HCT116 (cell line): ENCODE data around the gene LRRC2. TPM values are rescaled to one million over a fixed set of nuclear protein-coding genes. Genes with fewer than 3 reads are reported as not detected.

Experiments
- ATAC-seq: fragments of 200-7000 bp; cut with Tn5 transposase; 2 replicates; pipeline ENCODE4 v1.9.1; 2020; ENCODE audit warnings: mild to moderate bottlenecking, moderate library complexity
- BruUV-seq: library from RNA; stranded (reverse); fragments of 400-500 nt; replicated peaks from 2 replicates; lab custom pipeline; 2021; lab: Mats Ljungman, UMichigan
- CTCF ChIA-PET: fragments of 300-600 bp; sonication (Branson Sonifier 250); formaldehyde crosslinking; loops from one replicate; lab custom pipeline; 2021; ENCODE audit warnings: antibody characterized with exemption; lab: Charles Lee
- POLR2A ChIA-PET: fragments of 300-600, 350-600 bp; sonication (Branson Sonifier 250); formaldehyde crosslinking; loops from one replicate; lab custom pipeline; 2021; ENCODE audit warnings: antibody characterized with exemption; lab: Charles Lee
- RAD21 ChIA-PET, 2 experiments: fragments of 300-600 bp; sonication (Branson Sonifier 250); formaldehyde crosslinking; loops; one replicate each; lab custom pipeline; 2023; ENCODE audit warnings: low total read pairs in 2 of 2; ENCODE audit not compliant: uncharacterized antibody in 2 of 2, unreplicated experiment in 2 of 2, low non-redundant PET in 1 of 2; lab: Charles Lee
- DNase-seq: peaks from one replicate; pipeline ENCODE4 v3.0.0-alpha.2; 2010; ENCODE audit warnings: low read depth, low spot score
- H2AFZ ChIP-seq: fragments of 200-600 bp; shearing (Covaris generic), sonication (generic); 2 replicates; pipeline ENCODE4 v1.6.1; 2017; ENCODE audit warnings: low read depth, mixed run types, mixed read lengths, antibody characterized with exemption, low read length; ENCODE audit not compliant: poor library complexity, severe bottlenecking
- H3K27ac ChIP-seq: 2 replicates; pipeline ENCODE4 v1.5.1; 2012; ENCODE audit warnings: low read depth, low read length
- H3K27me3 ChIP-seq: fragments of 200-600 bp; sonication (generic); 2 replicates; pipeline ENCODE4 v1.6.1; 2016; ENCODE audit warnings: mixed run types, low read length, mixed read lengths; ENCODE audit not compliant: insufficient read depth
- H3K36me3 ChIP-seq, 2 experiments: fragments of 200-500 bp in 1 of 2; fragments of 200-600 bp in 1 of 2; sonication (Bioruptor generic) in 1 of 2; sonication (generic) in 1 of 2; 2 replicates each; pipeline versions ENCODE4 v1.5.1 to v1.6.1; 2014 to 2016; ENCODE audit warnings: low read length in 2 of 2, inconsistent platforms in 1 of 2, mixed read lengths in 1 of 2, mixed run types in 1 of 2; ENCODE audit not compliant: insufficient read depth in 2 of 2, control insufficient read depth in 1 of 2
- H3K4me1 ChIP-seq, 2 experiments: fragments of 200-600 bp in 1 of 2; sonication (generic) in 1 of 2; 2 replicates each; pipeline versions ENCODE4 v1.5.1 to v1.6.1; 2012 to 2017; ENCODE audit warnings: low read length in 2 of 2, inconsistent platforms in 1 of 2, mild to moderate bottlenecking in 1 of 2, mixed read lengths in 1 of 2, mixed run types in 1 of 2, moderate library complexity in 1 of 2; ENCODE audit not compliant: insufficient read depth in 2 of 2, control insufficient read depth in 1 of 2
- H3K4me2 ChIP-seq: fragments of 200-600 bp; sonication (generic); 2 replicates; pipeline ENCODE4 v1.6.1; 2017; ENCODE audit warnings: mixed run types, low read length, mixed read lengths
- H3K4me3 ChIP-seq, 2 experiments: fragments of 200-600 bp in 1 of 2; sonication (generic) in 1 of 2; replicated peaks in 1 of 2; 2 replicates each; pipeline ENCODE4 v1.5.1; 2011 to 2016; ENCODE audit warnings: low read length in 2 of 2, control low read depth in 1 of 2, low read depth in 1 of 2, mild to moderate bottlenecking in 1 of 2, mixed read lengths in 1 of 2, mixed run types in 1 of 2
- H3K79me2 ChIP-seq: fragments of 200-600 bp; sonication (generic); 2 replicates; pipeline ENCODE4 v1.6.1; 2017; ENCODE audit warnings: mild to moderate bottlenecking, mixed run types, low read length, moderate library complexity, mixed read lengths; ENCODE audit not compliant: insufficient read depth
- H3K9ac ChIP-seq: fragments of 200-600 bp; sonication (generic); 2 replicates; pipeline ENCODE4 v1.6.1; 2016; ENCODE audit warnings: low read length, mixed read lengths
- H3K9me2 ChIP-seq: fragments of 200-600 bp; sonication (generic), shearing (Covaris generic); 2 replicates; pipeline ENCODE4 v1.6.1; 2017; ENCODE audit warnings: mixed run types, mild to moderate bottlenecking, moderate library complexity; ENCODE audit not compliant: insufficient read depth
- H3K9me3 ChIP-seq, 2 experiments: fragments of 200-500 bp in 1 of 2; fragments of 200-600 bp in 1 of 2; sonication (Bioruptor generic) in 1 of 2; sonication (generic) in 1 of 2; 2 replicates each; pipeline ENCODE4 v1.6.1; 2014 to 2017; ENCODE audit warnings: low read length in 2 of 2, mixed read lengths in 2 of 2, inconsistent platforms in 1 of 2, low read depth in 1 of 2, mild to moderate bottlenecking in 1 of 2, mixed run types in 1 of 2, moderate library complexity in 1 of 2; ENCODE audit not compliant: control insufficient read depth in 1 of 2, insufficient read depth in 1 of 2
- H4K20me1 ChIP-seq: fragments of 200-600 bp; sonication (generic), shearing (Covaris generic); 2 replicates; pipeline ENCODE4 v1.6.1; 2017; ENCODE audit warnings: mixed run types, mild to moderate bottlenecking, moderate library complexity; ENCODE audit not compliant: insufficient read depth
- CBX3 ChIP-seq: IDR thresholded peaks from 2 replicates; pipeline ENCODE4 v1.6.1; 2012; ENCODE audit warnings: low read depth
- CEBPB ChIP-seq: IDR thresholded peaks from 2 replicates; pipeline ENCODE4 v1.6.1; 2012; ENCODE audit warnings: low read depth
- EGR1 ChIP-seq: IDR thresholded peaks from 2 replicates; pipeline ENCODE4 v1.6.1; 2012; ENCODE audit warnings: low read depth
- ELF1 ChIP-seq: IDR thresholded peaks from 2 replicates; pipeline ENCODE4 v1.6.1; 2012; ENCODE audit warnings: low read depth, borderline replicate concordance
- EZH2phosphoT487 ChIP-seq: fragments of 200-600 bp; IDR thresholded peaks from 2 replicates; pipeline ENCODE4 v1.6.1; 2018; ENCODE audit warnings: antibody characterized with exemption, borderline replicate concordance
- FOSL1 ChIP-seq: IDR thresholded peaks from 2 replicates; pipeline ENCODE4 v1.6.1; 2012; ENCODE audit warnings: low read depth
- JUND ChIP-seq: IDR thresholded peaks from 2 replicates; pipeline ENCODE4 v1.6.1; 2012
- POLR2A ChIP-seq: IDR thresholded peaks from 2 replicates; pipeline ENCODE4 v1.7.0; 2011; ENCODE audit warnings: borderline replicate concordance; ENCODE audit not compliant: insufficient read depth, insufficient read length; ENCODE audit errors: extremely low read depth
- POLR2AphosphoS5 ChIP-seq: IDR thresholded peaks from 2 replicates; pipeline ENCODE4 v1.6.1; 2011; ENCODE audit warnings: mild to moderate bottlenecking, low read depth, low read length, moderate library complexity
- RAD21 ChIP-seq: IDR thresholded peaks from 2 replicates; pipeline ENCODE4 v1.6.1; 2012; ENCODE audit warnings: low read depth, mild to moderate bottlenecking
- SP1 ChIP-seq: IDR thresholded peaks from 2 replicates; pipeline ENCODE4 v1.6.1; 2012; ENCODE audit warnings: low read depth
- SRF ChIP-seq: IDR thresholded peaks from 2 replicates; pipeline ENCODE4 v1.6.1; 2012; ENCODE audit warnings: low read depth
- TCF7L2 ChIP-seq: IDR thresholded peaks from 2 replicates; pipeline ENCODE4 v1.7.0; 2011; ENCODE audit warnings: borderline replicate concordance, inconsistent platforms; ENCODE audit not compliant: insufficient read depth, insufficient read length; ENCODE audit errors: extremely low read depth
- YY1 ChIP-seq: IDR thresholded peaks from 2 replicates; pipeline ENCODE4 v1.6.1; 2011; ENCODE audit warnings: low read length, low read depth, moderate library complexity, mild to moderate bottlenecking; ENCODE audit not compliant: insufficient replicate concordance; ENCODE audit errors: extremely low read depth
- ZFX ChIP-seq: fragments of 450-650 bp; IDR thresholded peaks from 2 replicates; pipeline ENCODE4 v1.6.1; 2017
- ZNF274 ChIP-seq: fragments of 200-500 bp; sonication (Bioruptor generic); IDR thresholded peaks from 2 replicates; pipeline ENCODE4 v1.6.1; 2014; ENCODE audit warnings: mild to moderate bottlenecking, low read depth, low read length, inconsistent platforms
- intact Hi-C: fragments of 100-400 bp; cut with micrococcal nuclease; formaldehyde crosslinking; loops from 2 replicates; pipeline ENCODE4 v1.10.0; 2022
- total RNA-seq: library from RNA; stranded (reverse); gene quantifications from one replicate; pipeline ENCODE4 v1.2.1, GENCODE V29; 2021; ENCODE audit not compliant: unreplicated experiment
- TF ChIP-seq, protein P1 (sequence below): IDR thresholded peaks from 2 replicates; pipeline ENCODE4 v1.6.1; 2012
- TF ChIP-seq, protein P2 (sequence below): IDR thresholded peaks from 2 replicates; pipeline ENCODE4 v1.6.1; 2011; ENCODE audit warnings: mild to moderate bottlenecking, low read length, moderate library complexity; ENCODE audit not compliant: insufficient replicate concordance; ENCODE audit errors: extremely low read depth
- TF ChIP-seq, protein P3 (sequence below): IDR thresholded peaks from 2 replicates; pipeline ENCODE4 v1.6.1; 2012; ENCODE audit warnings: low read depth
- TF ChIP-seq, protein P4 (sequence below), 3 experiments: fragments of 200-600 bp in 1 of 3; sonication (generic) in 1 of 3; IDR thresholded peaks in 2 of 3; conservative IDR thresholded peaks in 1 of 3; 2 replicates each; pipeline ENCODE4 v1.5.1; 2012 to 2017; ENCODE audit warnings: low read depth in 2 of 3, low read length in 2 of 3, antibody characterized with exemption in 1 of 3, borderline replicate concordance in 1 of 3, control low read depth in 1 of 3, mild to moderate bottlenecking in 1 of 3, mixed read lengths in 1 of 3, mixed run types in 1 of 3, moderate library complexity in 1 of 3; ENCODE audit not compliant: insufficient read depth in 1 of 3

Gene LRRC2
- total RNA-seq, 1 experiment from 2014 or later: not detected

DNA sequence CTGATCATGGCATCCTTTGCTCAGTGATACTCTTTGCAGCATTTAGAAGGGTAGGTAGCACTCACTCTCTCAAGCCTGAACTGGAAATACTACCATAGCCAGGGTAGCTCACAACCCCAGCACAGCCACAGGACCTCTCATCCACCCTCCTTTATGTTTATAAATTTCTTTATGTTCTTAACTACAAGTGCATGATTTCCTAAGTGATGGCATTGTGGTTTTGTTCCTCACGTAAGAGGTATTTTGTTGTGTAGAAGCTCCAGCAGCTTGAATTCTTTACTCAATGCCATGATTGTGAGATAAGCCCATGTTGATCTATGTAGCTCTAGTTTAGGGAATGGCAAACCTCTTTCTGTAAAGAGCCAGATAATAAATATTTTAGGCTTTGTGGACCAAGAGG, 76.2 kb downstream of the LRRC2 start:
- no peak for ATAC-seq
- H3K4me1 ChIP-seq: peaks cover 0 to 10% of the 10 kb centered on the region in 2 experiments; a peak in 1 of 4 replicates
- no peak overlapping the region for H3K9ac ChIP-seq
- intact Hi-C loops: loop anchor here (5.0 kb wide), 1 partner anchor 407 kb away; no protein-coding TSS in a partner anchor
- CTCF ChIA-PET: interaction anchor here (1.0 to 3.4 kb wide), 6 partner anchors 8 to 140 kb away, joined by 3 to 144 read pairs (median 15); partner anchors contain the start of gene RTP3
- no TSS peak for BruUV-seq
- TF ChIP-seq EGR1 (no peak), TCF7L2 (no peak), ZNF274 (no peak), ELF1 (no peak), JUND (no peak), POLR2A (no peak), EZH2phosphoT487 (no peak), CEBPB (no peak), RAD21 (no peak), SP1 (no peak), CBX3 (no peak), YY1 (no peak), ZFX (no peak), FOSL1 (no peak), POLR2AphosphoS5 (no peak), SRF (no peak)
- TF ChIP-seq, protein P1, sequence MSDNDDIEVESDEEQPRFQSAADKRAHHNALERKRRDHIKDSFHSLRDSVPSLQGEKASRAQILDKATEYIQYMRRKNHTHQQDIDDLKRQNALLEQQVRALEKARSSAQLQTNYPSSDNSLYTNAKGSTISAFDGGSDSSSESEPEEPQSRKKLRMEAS: no peak
- TF ChIP-seq, protein P2, sequence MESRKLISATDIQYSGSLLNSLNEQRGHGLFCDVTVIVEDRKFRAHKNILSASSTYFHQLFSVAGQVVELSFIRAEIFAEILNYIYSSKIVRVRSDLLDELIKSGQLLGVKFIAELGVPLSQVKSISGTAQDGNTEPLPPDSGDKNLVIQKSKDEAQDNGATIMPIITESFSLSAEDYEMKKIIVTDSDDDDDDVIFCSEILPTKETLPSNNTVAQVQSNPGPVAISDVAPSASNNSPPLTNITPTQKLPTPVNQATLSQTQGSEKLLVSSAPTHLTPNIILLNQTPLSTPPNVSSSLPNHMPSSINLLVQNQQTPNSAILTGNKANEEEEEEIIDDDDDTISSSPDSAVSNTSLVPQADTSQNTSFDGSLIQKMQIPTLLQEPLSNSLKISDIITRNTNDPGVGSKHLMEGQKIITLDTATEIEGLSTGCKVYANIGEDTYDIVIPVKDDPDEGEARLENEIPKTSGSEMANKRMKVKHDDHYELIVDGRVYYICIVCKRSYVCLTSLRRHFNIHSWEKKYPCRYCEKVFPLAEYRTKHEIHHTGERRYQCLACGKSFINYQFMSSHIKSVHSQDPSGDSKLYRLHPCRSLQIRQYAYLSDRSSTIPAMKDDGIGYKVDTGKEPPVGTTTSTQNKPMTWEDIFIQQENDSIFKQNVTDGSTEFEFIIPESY: no peak
- TF ChIP-seq, protein P3, sequence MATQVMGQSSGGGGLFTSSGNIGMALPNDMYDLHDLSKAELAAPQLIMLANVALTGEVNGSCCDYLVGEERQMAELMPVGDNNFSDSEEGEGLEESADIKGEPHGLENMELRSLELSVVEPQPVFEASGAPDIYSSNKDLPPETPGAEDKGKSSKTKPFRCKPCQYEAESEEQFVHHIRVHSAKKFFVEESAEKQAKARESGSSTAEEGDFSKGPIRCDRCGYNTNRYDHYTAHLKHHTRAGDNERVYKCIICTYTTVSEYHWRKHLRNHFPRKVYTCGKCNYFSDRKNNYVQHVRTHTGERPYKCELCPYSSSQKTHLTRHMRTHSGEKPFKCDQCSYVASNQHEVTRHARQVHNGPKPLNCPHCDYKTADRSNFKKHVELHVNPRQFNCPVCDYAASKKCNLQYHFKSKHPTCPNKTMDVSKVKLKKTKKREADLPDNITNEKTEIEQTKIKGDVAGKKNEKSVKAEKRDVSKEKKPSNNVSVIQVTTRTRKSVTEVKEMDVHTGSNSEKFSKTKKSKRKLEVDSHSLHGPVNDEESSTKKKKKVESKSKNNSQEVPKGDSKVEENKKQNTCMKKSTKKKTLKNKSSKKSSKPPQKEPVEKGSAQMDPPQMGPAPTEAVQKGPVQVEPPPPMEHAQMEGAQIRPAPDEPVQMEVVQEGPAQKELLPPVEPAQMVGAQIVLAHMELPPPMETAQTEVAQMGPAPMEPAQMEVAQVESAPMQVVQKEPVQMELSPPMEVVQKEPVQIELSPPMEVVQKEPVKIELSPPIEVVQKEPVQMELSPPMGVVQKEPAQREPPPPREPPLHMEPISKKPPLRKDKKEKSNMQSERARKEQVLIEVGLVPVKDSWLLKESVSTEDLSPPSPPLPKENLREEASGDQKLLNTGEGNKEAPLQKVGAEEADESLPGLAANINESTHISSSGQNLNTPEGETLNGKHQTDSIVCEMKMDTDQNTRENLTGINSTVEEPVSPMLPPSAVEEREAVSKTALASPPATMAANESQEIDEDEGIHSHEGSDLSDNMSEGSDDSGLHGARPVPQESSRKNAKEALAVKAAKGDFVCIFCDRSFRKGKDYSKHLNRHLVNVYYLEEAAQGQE: no peak
- TF ChIP-seq, protein P4, sequence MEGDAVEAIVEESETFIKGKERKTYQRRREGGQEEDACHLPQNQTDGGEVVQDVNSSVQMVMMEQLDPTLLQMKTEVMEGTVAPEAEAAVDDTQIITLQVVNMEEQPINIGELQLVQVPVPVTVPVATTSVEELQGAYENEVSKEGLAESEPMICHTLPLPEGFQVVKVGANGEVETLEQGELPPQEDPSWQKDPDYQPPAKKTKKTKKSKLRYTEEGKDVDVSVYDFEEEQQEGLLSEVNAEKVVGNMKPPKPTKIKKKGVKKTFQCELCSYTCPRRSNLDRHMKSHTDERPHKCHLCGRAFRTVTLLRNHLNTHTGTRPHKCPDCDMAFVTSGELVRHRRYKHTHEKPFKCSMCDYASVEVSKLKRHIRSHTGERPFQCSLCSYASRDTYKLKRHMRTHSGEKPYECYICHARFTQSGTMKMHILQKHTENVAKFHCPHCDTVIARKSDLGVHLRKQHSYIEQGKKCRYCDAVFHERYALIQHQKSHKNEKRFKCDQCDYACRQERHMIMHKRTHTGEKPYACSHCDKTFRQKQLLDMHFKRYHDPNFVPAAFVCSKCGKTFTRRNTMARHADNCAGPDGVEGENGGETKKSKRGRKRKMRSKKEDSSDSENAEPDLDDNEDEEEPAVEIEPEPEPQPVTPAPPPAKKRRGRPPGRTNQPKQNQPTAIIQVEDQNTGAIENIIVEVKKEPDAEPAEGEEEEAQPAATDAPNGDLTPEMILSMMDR (IDR thresholded peaks at IDR 0.05 in 2 of 3, conservative IDR thresholded peaks at IDR 0.05 in 1 of 3; ENCODE audit: borderline replicate concordance in 1 of 3, insufficient read depth in 1 of 3, low read depth in 2 of 3, low read length in 2 of 3): no peak
- H3K36me3 ChIP-seq: no peaks in the 10 kb centered on the region
- H3K27ac ChIP-seq: no peak overlapping the region
- no peaks in the 10 kb centered on the region for H3K79me2 ChIP-seq
- H2AFZ ChIP-seq: no peak overlapping the region
- no peaks in the 10 kb centered on the region for H4K20me1 ChIP-seq
- H3K4me3 ChIP-seq: no peak overlapping the region
- no peak for DNase-seq
- no peaks in the 10 kb centered on the region for H3K9me3 ChIP-seq
- H3K27me3 ChIP-seq: no peaks in the 10 kb centered on the region
- RAD21 ChIA-PET: interaction anchor here (1.7 kb wide), 2 partner anchors 68 to 137 kb away, joined by 4 to 21 read pairs; no protein-coding TSS in a partner anchor
- no peaks in the 10 kb centered on the region for H3K9me2 ChIP-seq
- no peak overlapping the region for H3K4me2 ChIP-seq
- POLR2A ChIA-PET: interaction anchor here (1.7 kb wide), 1 partner anchor 10 kb away, joined by 3 read pairs; no protein-coding TSS in a partner anchor
